ENCODE results near the gene PRPF19.

DNA sequence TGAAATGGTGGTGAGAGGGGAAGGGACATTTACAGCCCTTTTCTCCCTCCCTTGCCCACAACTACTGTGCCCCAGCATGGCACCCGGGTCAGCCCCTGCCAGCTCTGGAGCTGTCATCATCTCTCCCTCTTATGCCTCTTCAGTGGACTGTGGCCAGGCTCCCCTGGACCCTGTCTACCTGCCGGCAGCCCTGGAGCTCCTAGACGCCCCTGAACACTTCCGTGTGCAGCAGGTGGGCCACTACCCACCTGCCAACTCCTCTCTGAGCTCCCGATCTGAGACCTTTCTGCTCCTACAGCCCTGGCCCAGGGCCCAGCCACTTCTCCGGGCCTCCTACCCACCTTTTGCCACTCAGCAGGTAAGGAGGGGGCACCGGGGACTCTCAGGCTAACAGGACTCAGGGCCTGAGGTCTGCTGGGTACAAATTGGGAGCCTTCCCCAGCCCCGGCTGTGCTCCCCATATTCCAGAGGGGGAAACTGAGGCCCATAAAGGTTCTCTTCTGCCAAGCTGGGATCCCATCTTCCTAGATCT, 20.7 kb upstream of the PRPF19 start:
- TF ChIP-seq, protein P1, sequence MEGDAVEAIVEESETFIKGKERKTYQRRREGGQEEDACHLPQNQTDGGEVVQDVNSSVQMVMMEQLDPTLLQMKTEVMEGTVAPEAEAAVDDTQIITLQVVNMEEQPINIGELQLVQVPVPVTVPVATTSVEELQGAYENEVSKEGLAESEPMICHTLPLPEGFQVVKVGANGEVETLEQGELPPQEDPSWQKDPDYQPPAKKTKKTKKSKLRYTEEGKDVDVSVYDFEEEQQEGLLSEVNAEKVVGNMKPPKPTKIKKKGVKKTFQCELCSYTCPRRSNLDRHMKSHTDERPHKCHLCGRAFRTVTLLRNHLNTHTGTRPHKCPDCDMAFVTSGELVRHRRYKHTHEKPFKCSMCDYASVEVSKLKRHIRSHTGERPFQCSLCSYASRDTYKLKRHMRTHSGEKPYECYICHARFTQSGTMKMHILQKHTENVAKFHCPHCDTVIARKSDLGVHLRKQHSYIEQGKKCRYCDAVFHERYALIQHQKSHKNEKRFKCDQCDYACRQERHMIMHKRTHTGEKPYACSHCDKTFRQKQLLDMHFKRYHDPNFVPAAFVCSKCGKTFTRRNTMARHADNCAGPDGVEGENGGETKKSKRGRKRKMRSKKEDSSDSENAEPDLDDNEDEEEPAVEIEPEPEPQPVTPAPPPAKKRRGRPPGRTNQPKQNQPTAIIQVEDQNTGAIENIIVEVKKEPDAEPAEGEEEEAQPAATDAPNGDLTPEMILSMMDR (IDR thresholded peaks at IDR 0.05): no peak
- TF ChIP-seq POLR2A (IDR thresholded peaks at IDR 0.05): no peak
